Stimulated activated CD4-positive, alpha-beta T cell treated with anti-CD3 and anti-CD28 coated beads, Interleukin-1b, Interleukin-23, amount 100 ng/mL, for 24 hours (primary cell): ENCODE data around the gene RNF31.
A peak's percentile ranks its signal among the peaks of the same experiment; 100 is the strongest.

Experiments used
- DNase-seq, 4 experiments: peaks; one replicate each; pipeline ENCODE4 v3.0.0-alpha.2; 2020; ENCODE audit warnings: low read depth in 4 of 4, low spot score in 1 of 4

Gene RNF31

DNA sequence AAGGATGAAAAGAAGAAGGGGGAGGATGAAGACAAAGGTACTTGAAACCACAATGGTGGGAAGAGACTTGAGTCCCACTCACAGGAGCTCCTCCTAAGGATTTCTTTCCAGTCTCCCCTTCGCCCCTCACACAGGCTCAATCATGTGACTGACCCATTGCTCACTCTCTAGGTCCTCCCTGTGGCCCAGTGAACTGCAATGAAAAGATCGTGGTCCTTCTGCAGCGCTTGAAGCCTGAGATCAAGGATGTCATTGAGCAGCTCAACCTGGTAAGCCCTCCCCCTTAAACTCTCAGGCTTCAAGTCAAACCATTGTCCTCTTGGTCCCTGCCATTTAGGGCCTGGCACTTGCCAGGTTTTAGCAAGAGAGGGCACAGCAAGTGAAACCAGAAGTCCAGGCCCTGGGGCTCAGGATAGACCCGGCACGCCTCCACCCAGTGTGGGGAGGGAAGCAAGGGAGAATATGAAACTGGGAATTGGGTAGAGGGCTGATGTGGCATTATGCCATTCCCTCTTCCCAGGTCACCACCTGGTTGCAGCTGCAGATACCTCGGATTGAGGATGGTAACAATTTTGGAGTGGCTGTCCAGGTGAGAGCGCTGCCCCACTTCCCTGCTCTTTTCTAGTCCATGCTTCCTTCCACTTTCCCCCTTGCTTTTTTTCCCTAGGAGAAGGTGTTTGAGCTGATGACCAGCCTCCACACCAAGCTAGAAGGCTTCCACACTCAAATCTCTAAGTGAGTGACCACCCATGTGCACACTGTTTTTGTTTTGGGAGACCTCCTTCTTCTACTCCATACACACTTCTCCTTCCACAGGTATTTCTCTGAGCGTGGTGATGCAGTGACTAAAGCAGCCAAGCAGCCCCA, 9.5 kb upstream of the RNF31 start:
- no peak for DNase-seq

- DNase-seq: no peak
These were observed 8.7 kb upstream of the RNF31 start for GRCh38 chr14:24138396-24139271.

- DNase-seq: no peak
These were observed 7.9 kb upstream of the RNF31 start for GRCh38 chr14:24139272-24139934.

- DNase-seq: peak; percentile 97 to 100 (median 98)
These were observed 6.0 kb upstream of the RNF31 start, which contains the start of gene EMC9 for GRCh38 chr14:24141097-24141880. TSS of gene EMC9 (minus strand) at chr14:24141591. CDS start at chr14:24141304, 287 bp downstream.

DNA sequence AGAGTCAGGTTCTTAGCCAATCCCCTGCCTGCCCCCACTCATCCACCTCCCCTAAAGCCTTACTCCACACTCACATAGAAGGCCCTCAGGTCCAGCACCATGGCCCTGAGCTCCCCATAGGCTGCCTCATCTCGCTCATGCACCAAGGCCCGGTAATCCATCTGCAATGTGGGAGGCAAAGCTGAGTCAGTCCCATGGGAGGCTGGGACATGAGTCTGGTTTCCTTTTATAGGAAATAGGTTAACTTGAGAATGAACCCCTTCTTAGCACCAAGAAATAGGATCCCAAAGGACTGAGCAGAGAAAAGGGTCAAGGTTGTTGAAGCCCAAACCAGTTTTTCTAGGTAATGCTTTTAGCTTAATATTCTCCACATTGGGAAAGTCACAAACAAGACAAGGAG, 3.8 kb upstream of the RNF31 start:
- no peak for DNase-seq

DNA sequence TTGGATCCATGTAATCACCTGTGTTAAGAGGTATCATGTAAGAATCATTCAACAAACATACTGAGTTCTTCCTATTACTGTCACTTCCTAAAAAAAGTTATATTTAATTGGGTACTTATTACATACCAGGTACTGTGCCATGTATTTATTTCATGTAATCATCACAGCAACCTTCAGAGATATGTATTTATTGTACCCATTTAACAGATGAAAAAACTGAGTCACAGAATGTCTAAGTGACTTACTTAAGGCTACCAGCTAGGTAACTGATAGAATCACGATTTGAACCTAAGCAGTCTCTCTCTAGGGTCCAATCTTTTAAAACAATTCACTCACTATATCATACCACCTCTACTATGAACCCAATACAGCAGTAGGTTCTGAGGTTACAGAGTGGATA, 2.8 kb upstream of the RNF31 start:
- DNase-seq: no peak

DNA sequence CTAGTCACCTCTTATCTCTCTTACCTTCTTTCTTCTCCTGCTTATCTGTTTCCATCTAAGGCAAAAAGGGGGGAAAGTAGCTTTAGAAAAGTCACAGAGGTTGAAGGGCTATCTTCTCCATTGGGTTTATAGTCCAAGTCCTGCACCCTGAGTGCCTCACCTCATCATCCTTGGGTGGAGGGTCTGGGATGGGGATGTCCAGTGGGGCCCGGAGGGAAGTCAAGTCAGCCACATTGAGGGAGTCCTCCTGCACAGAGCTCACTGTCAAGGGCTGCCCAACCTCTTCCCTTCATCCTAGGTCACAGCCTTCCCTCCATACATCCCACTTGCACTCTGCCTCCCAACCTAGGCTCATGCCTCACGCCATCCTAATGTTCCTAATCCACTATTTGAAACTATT, 2.1 kb upstream of the RNF31 start:
- DNase-seq: no peak

- DNase-seq: no peak
These were observed 1.4 kb upstream of the RNF31 start for GRCh38 chr14:24145690-24146452.

GRCh38 chr14:24146453-24146977, 783 bp upstream of the RNF31 start, which contains the start of gene PSME2:
TSS of gene PSME2 (minus strand) at chr14:24146610. CDS start at chr14:24146581, 29 bp downstream.
- peak; percentile 62 to 93 (median 78) for DNase-seq

DNA sequence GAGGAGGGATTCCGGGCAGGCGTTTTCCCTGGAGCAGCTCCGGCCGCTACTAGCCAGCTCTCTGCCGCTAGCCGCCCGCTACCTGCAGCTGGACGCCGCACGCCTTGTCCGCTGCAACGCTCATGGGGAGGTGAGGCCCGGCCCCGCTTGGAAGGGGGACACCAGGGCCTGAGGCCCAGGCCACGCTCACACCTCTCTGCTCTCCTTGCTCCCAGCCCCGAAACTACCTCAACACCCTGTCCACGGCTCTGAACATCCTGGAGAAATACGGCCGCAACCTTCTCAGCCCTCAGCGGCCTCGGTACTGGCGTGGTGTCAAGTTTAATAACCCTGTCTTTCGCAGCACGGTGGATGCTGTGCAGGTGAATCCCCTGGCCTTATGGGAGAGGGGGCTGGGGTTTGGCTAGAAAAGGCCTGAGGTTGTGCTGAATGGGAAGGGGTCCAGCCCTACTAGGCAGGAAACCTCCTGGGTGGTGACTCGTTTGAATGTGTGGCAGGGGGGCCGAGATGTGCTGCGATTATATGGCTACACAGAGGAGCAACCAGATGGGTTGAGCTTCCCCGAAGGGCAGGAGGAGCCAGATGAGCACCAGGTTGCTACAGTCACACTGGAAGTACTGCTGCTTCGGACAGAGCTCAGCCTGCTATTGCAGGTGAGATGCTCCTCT, 597 bp downstream of the RNF31 start:
- no peak for DNase-seq

GRCh38 chr14:24149302-24149969, 2.1 kb downstream of the RNF31 start:
- DNase-seq: no peak

GRCh38 chr14:24150061-24150460, 2.8 kb downstream of the RNF31 start:
- DNase-seq: no peak

GRCh38 chr14:24150567-24150966, 3.3 kb downstream of the RNF31 start:
- DNase-seq: no peak

DNA sequence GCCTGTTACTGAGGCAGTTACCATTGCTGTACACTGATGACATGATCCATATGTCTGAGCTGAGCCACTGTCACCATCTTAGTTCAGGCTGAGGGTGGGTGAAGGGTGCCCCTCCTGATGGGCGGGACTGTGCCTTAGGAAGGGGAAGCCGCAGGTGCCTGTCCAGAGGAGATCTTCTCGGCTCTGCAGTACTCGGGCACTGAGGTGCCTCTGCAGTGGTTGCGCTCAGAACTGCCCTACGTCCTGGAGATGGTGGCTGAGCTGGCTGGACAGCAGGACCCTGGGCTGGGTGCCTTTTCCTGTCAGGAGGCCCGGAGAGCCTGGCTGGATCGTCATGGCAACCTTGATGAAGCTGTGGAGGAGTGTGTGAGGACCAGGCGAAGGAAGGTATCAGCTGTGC, 3.7 kb downstream of the RNF31 start:
- no peak for DNase-seq

- no peak for DNase-seq
These were observed 4.2 kb downstream of the RNF31 start for GRCh38 chr14:24151404-24152080.

GRCh38 chr14:24155100-24155499, 7.8 kb downstream of the RNF31 start:
- no peak for DNase-seq

DNA sequence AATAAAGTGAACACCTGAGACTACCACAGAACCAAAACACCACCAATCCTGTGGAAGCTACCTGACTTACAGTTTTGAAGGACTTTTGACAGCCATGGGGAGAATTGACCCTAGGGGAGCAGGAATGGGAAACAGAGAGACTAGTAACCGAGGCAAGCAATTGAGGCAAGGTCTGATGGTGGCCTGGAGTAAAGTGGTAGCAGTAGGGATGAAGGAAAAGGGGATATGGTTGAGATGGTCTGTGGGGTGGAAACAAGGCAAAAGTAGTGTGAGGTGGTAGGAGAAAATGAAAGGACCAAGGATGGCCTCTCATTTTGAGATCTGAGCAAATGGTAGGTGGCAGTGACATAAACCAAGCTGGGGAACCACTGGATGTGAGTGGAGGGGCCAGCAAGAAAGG, 9.5 kb downstream of the RNF31 start:
- DNase-seq: no peak

GRCh38 chr14:24157331-24157730, 10.0 kb downstream of the RNF31 start:
- no peak for DNase-seq
